M059J (cell line): ENCODE measurements around the gene CHD6. TPM values are rescaled to one million over a fixed set of nuclear protein-coding genes. Genes with fewer than 3 reads are reported as not detected.
A peak's percentile ranks its signal among the peaks of the same experiment; 100 is the strongest.

Experiments
- DNase-seq: peaks from one replicate; pipeline ENCODE4 v3.0.0-alpha.2; 2012; ENCODE audit warnings: low read depth
- total RNA-seq: library from RNA; depleted of rRNA; stranded (reverse); fragments of >200 nt; shearing (Covaris generic); gene quantifications from 2 replicates; pipeline ENCODE4 v1.2.3, GENCODE V29; 2014

Gene CHD6
- total RNA-seq, 1 experiment from 2014 or later, result 25.6 TPM

- DNase-seq, result no peak
Measured at GRCh38 chr20:41403604-41404003, 214.6 kb downstream of the CHD6 start.

- no peak for DNase-seq
Measured at GRCh38 chr20:41398408-41398807, 219.8 kb downstream of the CHD6 start.

- peak; percentile 38 for DNase-seq
Measured at GRCh38 chr20:41395667-41396664, 222.2 kb downstream of the CHD6 start.

GRCh38 chr20:41394931-41395666, 223.1 kb downstream of the CHD6 start:
- no peak for DNase-seq

- no peak for DNase-seq
Measured at GRCh38 chr20:41394081-41394480, 224.1 kb downstream of the CHD6 start.

- DNase-seq, result no peak
Measured at GRCh38 chr20:41393705-41394066, 224.5 kb downstream of the CHD6 start.

- peak; percentile 69 for DNase-seq
Measured at GRCh38 chr20:41392871-41393704, 225.1 kb downstream of the CHD6 start.

GRCh38 chr20:41392295-41392694, 225.9 kb downstream of the CHD6 start:
- peak; percentile 41 for DNase-seq

- DNase-seq, result peak; percentile 78
Measured at GRCh38 chr20:41391587-41392001, 226.6 kb downstream of the CHD6 start.

GRCh38 chr20:41390889-41391288, 227.3 kb downstream of the CHD6 start:
- no peak for DNase-seq

- DNase-seq, result peak; percentile 11
Measured at GRCh38 chr20:41387444-41387851, 230.7 kb downstream of the CHD6 start.

GRCh38 chr20:41386502-41387427, 231.4 kb downstream of the CHD6 start:
- DNase-seq, result no peak

- no peak for DNase-seq
Measured at GRCh38 chr20:41382791-41383305, 235.3 kb downstream of the CHD6 start.

GRCh38 chr20:41380551-41381193, 237.5 kb downstream of the CHD6 start:
- no peak for DNase-seq

- no peak for DNase-seq
Measured at GRCh38 chr20:41379551-41379950, 238.6 kb downstream of the CHD6 start.

GRCh38 chr20:41377275-41377674, 240.9 kb downstream of the CHD6 start:
- DNase-seq, result no peak

GRCh38 chr20:41376349-41376748, 241.8 kb downstream of the CHD6 start:
- DNase-seq, result no peak

GRCh38 chr20:41375846-41376245, 242.3 kb downstream of the CHD6 start:
- no peak for DNase-seq

- no peak for DNase-seq
Measured at GRCh38 chr20:41373931-41374920, 244.0 kb downstream of the CHD6 start.
